NCI-H2196 treated with DMSO at 0.1 percent for 48 hours (cell line): ENCODE measurements around the gene HADHA.

Source experiments
- DNase-seq: peaks from one replicate; lab custom pipeline; 2025; ENCODE audit not compliant: unreplicated experiment; lab: John Stamatoyannopoulos, UW

Gene HADHA

DNA sequence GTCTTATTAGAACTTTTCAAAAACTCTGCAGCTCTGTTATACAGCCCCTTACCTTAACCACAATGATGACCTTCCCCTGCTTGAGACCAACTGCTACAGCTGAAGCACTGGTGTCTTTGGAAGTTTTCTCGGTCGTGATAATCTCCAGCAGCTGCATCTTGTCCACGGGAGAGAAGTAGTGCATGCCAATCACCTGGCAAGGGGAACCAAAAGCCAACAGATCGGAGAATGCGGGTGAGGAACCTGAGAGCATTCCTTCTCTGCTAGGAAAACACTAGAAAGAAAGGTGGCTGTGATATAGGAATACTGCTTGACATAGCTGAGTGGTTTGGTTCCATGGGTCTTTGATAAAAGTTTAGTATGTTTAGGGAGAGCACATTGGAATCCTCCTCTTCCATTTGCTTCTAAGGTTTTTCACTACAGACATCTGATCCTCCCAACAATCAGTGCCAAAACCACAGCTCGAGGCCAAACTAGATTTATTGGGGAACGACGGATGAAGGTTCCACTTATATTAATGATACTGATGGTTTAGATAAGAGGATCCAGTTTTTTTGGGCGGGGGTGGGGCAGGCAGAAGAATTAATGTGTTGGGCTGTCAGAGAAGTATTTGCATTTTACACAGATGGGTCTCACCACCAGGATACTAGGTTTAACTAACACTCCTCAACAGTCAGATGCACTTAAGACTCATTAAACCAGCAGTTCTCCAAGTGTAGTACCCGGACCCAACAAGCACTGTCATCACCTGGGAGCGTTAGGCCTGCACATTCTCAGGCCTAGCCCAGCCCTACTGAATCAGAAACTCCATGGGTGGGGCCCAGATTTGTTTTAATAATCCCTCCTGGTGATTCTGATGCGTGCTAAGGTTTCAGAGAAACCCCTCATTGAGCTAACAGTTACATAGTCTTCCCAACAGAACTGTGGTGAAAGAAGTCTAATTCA is 49.1 kb downstream of the HADHA start:
- no peak for DNase-seq

DNA sequence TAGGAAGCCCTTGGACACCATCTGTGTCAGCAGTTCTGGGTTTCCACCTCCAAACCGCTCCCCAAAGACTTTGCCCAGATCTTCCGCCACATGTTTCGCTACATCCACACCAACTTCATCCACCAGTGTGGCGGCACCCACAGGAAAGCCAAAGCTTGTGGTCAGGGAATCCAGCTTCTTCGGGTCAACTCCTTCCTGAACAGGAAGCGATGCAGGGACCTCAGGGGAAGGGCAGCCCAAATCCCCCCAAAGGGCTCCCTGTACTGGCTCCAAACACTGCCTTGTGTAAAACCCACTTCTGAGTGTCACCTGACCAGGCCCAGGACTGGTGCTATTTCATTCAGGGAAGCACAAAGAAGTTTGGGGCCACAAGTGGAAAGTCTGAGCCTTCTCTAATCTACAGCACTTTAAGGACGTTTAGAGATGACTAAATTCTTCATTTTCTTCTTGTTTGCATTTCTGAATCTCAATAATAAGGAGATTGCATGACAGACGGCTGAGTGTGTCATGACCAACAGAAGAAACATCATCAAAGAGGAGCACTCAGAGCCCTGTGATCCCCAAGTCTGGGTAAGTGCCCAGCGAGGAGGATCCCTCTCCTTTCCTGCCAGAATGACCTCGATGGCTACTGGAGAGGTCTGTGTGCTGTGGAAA is 50.7 kb downstream of the HADHA start:
- DNase-seq, result no peak

DNA sequence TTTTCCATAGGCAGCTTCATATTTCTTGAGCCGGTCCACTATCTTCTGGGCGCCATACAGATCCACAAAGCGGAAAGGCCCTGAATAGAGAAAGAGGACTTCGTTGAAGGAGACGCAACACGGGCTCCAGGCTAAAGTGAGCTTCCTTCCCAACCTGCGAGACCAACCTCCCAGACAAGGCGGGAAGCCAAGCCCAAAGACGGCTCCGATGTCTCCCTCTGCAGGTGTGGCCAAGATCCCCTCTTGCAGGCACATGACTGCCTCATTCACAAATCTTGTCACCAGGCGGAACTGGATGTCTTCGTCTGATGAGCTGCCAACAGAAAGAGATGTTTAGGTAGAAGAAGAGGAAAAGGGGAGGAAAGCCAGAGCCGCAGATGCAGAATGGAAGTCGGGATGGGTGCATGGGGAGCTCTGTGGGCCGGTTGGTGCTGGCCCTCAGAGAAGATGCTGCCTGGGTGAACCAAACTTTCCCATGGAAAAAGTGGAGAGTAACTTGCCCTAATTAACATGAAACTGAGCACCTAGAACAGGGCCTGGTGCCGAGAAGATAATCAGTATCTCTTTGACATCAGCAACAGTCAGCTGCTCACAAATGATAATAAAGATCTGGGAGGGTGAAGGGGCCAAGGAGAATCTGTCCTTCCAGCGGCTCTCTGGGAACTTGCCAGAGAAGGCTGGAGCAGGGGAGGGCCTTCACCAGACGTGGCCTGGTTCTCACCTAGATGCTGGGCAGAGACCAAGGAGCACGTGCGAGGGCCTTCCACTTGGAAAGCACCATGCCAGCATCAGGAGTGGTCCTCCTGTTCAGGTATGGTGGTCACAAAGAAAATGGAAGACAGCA is 52.9 kb downstream of the HADHA start:
- no peak for DNase-seq

DNA sequence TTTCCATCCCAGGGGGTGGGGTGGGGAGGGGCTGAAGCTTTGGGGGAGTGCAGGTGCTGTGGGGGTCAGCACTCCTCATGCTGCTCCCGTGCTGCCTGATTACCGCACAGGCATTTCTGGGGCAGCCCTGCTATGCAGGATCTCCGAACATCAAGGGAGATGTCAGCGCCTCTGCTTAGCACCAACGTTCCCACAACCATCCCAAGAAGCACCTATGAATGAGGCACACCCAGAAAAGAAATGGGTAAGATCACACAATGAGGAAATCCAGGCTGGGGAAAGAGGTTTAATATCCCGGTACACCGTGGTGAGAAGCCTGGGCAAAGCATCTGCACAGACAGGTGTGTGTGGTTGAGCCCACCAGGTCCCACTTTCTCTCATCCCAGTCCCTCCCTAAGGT is 54.1 kb downstream of the HADHA start:
- no peak for DNase-seq

DNA sequence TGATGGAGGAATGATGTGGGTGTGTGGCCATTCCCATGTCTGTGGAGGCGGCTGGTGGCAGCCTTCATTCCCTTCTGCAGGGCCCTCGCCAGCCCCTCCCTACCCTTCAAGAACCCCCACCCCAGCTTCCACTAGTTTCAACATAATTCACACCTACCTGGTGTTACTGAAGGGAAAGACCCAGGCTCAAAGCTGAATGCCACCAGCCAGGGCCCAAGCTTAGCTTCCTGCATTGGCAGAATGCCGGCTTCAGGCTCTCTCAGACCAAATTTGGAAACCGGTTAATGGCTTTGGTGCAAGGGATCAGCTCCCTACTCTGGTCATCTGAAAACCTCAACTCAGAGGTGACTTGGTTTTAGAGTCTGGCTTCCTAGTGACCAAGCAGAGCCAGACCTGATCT is 54.7 kb downstream of the HADHA start:
- DNase-seq, result no peak

DNA sequence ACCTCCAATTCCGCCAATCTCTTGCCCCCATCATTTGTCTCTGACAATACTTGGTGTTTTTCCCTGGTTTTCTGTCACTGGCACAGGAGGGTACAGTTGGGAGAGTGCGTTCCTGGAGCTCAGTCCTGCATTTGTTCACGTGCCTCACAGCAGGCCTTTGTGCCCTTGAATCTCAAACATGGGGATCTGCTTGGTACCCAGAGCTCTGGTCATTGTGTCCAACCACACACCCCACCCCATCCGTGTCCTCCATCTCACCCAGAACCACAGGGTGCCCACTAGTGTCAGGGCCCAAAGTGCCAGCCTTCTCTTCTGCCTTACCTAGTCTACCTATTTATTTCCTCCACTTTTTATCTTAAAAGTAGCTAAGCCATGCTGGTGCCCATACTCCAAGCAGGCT is 55.3 kb downstream of the HADHA start:
- DNase-seq, result no peak

DNA sequence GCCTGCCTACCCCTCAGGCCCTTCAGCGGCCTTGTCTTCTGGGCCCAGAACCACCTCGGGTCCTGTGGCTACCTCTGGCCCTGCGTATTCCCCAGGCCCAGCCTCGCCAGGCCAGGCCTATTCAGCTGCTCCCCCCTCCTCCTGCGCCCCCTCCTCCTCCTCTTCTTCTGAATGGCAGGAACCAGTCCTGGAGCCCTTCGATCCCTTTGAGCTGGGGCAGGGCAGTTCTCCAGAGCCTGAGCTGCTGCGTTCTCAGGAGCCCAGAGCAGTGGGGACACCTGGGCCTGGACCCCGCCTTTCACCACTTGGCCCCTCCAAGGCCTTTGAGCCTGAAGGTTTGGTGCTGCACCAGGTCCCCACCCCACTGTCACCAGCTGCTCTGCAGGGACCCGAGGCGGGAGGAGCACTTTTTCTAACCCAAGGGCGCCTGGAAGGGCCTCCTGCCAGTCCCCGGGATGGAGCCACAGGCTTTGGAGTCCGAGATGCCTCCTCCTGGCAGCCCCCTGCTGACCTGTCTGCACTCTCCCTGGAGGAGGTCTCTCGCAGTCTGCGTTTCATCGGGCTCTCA is 56.8 kb downstream of the HADHA start:
- DNase-seq, result no peak

DNA sequence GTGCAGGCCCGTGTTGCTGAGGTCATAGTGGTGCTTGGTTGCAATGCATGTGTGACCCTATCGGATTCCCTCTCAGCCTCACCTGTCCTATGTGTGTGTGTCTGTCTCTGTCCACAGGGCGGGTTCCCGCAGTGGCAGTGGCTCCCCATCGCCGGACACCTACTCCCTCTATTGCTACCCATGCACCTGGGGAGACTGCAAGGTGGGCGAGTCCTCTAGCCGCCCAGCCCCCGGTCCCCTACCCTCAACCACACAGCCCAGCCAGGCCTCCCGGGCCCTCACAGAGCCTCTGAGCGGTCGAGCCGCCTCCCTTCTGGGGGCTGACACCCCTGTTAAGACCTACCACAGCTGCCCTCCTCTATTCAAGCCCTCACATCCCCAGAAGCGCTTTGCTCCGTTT is 57.3 kb downstream of the HADHA start:
- no peak for DNase-seq

DNA sequence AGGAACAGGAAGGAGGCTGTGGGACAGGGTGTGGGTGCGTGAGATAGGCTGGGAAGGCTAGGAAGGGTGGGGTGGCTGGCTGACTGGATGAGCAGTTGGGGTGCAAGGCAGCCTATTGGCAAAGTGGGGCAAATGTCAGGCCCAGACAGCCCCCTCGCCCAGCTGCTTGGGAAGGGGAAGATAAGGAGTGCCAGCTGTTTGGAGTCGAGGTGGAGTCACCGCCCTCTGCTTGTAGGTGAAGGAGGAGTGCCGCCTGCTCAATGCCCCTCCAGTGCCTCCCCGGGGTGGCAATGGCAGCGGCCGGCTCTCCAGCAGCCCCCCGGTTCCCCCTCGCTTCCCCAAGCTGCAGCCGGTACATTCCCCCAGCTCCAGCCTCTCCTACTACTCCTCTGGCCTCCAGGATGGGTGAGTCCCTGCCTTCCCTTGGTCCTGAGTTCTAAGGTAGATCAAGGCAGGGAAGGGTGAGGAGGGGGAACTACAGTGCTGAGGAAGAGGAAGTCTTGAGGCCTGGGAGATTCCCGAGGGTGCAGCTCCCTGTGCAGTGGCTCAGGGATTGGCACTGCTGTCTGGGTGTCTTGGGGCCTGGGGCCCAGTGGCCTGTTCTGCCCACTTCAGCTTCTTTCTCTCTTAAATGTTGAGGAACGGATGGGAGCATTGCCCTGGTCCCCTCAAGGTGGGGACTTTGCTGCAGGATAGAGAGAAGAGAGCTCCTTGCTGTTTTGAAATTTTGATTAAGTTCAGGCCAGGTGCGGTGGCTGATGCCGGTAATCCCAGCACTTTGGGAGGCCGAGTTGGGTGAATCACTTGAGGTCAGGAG is 58.3 kb downstream of the HADHA start:
- no peak for DNase-seq

DNA sequence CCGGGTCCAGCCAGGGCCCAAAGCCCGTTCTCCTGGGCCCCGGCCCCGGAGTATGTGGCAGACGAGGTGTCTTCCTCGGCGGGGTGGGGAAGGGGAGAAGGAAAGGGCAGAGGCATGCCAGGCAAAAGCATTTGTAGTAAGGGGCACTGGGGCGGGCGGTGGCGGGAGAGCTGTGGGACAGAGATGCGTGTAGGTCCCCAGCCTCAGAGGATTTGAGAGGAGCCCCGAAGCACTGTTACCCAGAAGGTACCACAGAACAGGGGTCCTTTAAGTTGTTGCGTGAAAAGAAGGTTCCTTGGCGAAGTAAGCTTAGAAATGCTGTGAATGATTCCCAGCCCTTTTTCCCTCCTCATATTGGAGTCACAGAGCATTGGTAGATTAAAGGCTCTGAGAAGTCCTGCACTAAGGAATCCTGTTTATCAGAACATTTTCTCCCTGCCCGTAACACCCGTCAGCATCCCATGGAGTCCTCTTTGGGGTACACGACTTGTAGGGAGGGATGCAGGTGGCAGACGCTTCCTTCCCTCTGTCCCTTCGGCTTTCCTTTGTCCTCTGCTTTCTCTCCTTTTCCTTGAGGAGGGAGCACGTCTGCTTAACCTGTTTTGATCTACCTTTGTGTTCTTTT is 59.0 kb downstream of the HADHA start:
- DNase-seq, result no peak

DNA sequence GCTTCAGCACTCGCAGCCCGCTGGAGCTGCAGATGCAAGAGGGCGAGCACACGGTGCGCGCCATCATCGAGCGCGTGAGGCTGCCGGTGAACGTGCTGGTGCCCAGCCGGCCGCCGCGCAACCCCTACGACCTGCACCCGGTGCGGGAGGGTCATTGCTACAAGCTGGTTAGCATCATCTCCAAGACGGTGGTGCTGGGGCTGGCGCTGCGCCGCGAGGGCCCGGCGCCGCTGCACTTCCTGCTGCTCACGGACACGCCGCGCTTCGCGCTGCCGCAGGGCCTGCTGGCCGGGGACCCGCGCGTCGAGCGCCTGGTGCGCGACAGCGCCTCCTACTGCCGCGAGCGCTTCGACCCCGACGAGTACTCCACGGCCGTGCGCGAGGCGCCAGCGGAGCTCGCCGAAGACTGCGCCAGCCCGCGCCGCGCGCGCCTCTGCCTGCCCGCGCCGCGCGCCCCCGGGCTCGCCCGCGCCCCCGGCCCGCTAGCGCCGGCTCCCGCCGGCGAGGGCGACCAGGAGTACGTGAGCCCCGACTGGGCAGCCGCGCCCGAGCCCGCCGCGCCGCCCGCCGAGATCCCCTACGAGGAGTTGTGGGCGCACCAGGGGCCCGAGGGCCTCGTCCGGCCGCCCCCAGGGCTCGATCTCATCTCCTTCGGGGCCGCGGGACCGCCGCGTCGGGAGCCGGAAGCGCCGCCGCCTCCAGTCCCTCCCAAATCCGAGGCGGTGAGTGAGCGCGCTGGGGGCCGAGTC is 59.7 kb downstream of the HADHA start:
- DNase-seq, result peak; percentile 52

DNA sequence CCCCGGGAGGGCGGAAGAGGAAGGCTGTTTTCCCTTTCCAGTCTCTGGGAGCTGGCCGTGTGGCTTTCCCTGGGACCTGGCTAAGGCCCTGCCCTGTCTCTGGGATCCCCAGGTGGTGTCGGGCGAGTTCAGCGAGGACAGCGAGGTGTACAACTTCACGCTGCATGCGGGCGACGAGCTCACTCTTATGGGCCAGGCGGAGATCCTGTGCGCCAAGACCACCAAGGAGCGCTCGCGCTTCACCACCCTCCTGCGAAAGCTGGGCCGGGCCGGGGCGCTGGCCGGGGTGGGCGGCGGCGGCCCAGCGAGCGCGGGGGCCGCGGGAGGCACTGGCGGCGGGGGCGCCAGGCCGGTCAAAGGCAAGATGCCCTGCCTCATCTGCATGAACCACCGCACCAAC is 60.3 kb downstream of the HADHA start:
- no peak for DNase-seq

DNA sequence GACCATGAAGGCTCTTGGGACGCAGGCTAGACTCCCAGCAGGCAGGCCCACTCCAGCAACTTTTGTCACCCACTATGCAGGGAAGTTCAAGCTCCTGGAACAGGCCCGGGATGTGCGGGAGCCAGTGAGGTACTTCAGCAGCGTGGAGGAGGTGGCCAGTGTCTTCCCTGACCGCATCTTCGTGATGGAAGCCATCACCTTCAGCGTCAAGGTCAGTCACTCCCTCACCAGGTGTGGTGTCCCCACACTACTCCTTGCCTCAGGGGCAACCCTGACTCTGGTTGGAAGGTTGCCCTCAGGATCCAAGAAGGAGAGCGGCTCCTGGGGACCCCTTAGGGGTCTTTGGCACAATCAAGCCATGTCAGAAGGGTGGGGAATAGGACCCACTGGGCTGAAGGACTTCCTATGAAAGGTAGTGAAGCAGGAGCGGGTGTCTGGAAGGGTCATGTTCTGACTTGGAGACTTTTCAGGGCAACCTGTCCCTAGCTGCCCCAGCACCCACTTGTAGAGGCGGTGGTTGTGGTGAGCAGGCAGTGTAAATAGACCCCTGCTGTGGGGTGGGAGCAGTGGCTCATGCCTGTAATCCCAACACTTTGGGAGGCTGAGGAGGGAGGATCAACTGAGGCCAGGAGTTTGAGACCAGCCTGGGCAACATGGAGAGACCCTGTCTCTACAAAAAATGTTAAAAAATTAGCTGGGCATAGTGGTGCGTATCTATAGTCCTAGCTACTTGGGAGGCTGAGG is 61.4 kb downstream of the HADHA start:
- DNase-seq, result no peak

DNA sequence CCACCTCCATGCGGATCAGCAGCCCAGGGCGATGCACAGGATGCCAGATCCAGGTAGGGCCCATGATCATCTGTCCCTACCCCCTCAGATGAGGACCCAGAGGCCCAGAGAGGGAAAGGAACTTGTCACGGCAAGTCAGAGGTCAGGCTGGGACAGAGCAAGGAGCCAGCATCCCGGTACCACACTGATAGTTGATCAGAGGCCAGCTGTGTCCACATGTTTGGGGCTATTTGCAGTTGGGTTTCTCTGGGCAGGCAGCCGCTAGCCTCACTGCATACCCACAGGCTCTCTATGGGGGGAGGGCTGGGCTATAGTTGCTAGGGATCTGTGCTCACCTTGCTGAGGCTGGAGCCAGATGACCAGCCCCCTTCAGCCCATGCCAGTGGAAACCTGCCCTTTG is 62.0 kb downstream of the HADHA start:
- no peak for DNase-seq

DNA sequence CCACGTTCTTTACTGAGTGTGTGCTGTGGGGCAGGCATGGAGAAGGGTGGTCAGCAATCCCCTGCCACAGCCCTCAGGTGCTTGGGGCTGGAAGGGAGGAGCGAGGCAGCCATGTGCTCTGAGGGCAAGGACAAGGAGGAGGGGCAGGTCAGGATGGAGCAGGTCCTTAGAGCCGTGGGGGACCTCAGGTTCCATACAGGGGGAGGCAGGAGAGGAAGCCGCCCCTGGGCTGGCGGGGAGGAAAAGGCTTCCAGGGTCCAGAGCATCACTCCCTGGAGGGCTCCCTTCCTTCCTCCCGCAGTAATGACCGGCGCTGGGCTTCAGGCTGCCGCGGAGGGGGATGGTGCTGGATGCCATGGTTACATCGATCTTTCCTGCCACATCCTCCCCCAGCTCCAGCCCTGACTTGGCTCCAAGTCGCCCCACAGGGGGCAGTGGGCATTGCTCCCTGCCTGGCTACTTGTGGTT is 65.0 kb downstream of the HADHA start:
- DNase-seq, result no peak

DNA sequence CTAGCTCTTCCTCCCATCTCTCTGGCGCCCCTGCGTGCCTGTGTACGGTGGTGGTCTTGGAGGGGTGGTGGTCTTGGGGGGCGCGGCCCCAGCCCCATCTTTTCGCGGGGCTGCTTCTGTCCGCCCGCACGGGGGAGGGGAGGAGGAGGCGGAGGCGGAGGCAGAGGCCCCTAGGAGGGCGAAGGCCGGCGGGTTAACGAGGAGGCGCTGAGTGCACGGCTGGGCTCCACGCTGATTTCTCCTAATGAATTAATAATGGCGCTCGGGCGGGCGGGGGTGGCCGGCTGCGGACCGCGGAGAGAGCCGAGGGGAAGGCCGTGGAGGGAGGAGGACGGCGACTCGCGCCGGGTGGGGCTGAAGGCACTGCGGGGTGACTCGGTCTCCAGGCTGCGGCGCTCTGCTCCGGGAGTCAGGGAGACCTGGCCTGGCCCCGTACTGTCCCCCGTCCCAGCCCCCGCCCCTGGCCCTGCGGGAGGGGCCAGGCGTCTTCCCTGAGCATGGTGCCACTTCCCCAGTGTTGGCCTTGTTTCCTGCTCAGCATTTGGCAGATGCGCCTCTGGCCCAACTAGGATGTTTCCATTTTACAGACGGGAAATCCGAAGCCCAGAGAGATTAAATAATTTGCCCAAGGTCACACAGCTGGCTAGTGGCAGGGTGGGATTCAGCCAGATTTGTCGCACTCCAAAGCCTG is 65.5 kb downstream of the HADHA start:
- DNase-seq, result no peak

DNA sequence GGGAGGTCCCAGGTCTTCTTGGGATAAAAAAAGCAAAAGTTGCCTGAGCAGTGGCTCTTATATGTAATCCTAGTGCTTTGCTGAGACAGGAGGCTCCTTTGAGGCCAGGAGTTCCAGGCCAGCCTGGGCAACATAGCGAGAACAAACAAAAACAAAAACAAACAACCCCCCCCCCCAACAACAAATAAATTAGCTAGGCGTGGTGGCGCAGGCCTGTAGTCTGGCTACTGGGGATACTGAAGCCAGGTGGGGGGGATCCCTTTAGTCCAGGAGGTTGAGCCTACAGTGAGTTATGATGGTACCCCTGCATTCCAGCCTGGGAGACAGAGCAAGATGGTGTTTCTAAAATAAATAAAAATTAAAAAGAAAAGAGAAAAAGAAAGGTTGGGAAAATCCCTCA is 66.2 kb downstream of the HADHA start:
- no peak for DNase-seq

DNA sequence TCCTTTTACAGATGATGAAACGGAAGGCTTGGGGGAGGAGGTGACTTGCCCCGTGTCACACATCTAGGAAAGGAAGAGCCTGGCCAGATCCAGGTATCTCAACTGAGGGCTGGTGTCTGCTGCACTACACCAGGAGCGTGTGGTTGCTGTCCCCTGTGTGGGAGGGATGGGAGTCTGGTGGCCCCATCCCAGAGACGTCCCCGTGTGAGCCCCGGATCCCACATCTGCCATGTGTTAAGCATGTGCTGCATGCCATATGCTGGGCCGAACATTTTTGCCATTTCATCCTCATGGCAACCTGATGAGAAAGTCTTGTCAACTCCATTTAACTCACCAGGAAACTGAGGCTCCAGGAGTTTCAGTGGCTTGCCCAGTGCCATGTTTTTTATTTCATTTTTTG is 67.3 kb downstream of the HADHA start:
- DNase-seq, result no peak
